ENCODE measurements around the gene TMBIM6.

TMBIM6 gene

GRCh38 chr12:49740930-49741881, at the start of gene TMBIM6:
Gene TMBIM6, plus strand, starts transcription at chr12:49741557. Its CDS starts 10,937 bp downstream, at chr12:49752494.
- H3K9me3 ChIP-seq (ENCODE audit: insufficient read depth, low read length) = no peaks in the 10 kb centered on the region
- no peak for TF ChIP-seq EZH2phosphoT487 (conservative IDR thresholded peaks at IDR 0.05; ENCODE audit: low read length)
- TF ChIP-seq, protein P1, sequence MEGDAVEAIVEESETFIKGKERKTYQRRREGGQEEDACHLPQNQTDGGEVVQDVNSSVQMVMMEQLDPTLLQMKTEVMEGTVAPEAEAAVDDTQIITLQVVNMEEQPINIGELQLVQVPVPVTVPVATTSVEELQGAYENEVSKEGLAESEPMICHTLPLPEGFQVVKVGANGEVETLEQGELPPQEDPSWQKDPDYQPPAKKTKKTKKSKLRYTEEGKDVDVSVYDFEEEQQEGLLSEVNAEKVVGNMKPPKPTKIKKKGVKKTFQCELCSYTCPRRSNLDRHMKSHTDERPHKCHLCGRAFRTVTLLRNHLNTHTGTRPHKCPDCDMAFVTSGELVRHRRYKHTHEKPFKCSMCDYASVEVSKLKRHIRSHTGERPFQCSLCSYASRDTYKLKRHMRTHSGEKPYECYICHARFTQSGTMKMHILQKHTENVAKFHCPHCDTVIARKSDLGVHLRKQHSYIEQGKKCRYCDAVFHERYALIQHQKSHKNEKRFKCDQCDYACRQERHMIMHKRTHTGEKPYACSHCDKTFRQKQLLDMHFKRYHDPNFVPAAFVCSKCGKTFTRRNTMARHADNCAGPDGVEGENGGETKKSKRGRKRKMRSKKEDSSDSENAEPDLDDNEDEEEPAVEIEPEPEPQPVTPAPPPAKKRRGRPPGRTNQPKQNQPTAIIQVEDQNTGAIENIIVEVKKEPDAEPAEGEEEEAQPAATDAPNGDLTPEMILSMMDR (IDR thresholded peaks at IDR 0.05; ENCODE audit: insufficient read depth, low read length, poor library complexity, severe bottlenecking) = peak; percentile 97
- H2AFZ ChIP-seq (ENCODE audit: low read depth, low read length, severe bottlenecking) = peak within 1 kb of the TSS; percentile 100
- H3K36me3 ChIP-seq (ENCODE audit: low read length) = no peaks in the 10 kb centered on the region
- H3K79me2 ChIP-seq (ENCODE audit: insufficient read depth, low read length) = peaks cover 48% of the 10 kb centered on the region
- H3K27ac ChIP-seq (ENCODE audit: low read depth, low read length) = peak within 1 kb of the TSS; percentile 78
- no peaks in the 10 kb centered on the region for H3F3A ChIP-seq (ENCODE audit: insufficient read depth)
- no peaks in the 10 kb centered on the region for H3K27me3 ChIP-seq (ENCODE audit: low read length)
- peak within 1 kb of the TSS; percentile 92 for H3K4me2 ChIP-seq (ENCODE audit: low read depth, low read length, poor library complexity, severe bottlenecking)
- peak within 1 kb of the TSS; percentile 72 for H3K9ac ChIP-seq (ENCODE audit: low read length)
- no peaks in the 10 kb centered on the region for H3K9me2 ChIP-seq (replicated peaks; ENCODE audit: insufficient read depth, low read length)
- H3K4me3 ChIP-seq (ENCODE audit: insufficient read depth, low read length, poor library complexity, severe bottlenecking) = peak within 1 kb of the TSS; percentile 79
- H4K20me1 ChIP-seq (ENCODE audit: low read depth, low read length) = peaks cover 27% of the 10 kb centered on the region

DNA sequence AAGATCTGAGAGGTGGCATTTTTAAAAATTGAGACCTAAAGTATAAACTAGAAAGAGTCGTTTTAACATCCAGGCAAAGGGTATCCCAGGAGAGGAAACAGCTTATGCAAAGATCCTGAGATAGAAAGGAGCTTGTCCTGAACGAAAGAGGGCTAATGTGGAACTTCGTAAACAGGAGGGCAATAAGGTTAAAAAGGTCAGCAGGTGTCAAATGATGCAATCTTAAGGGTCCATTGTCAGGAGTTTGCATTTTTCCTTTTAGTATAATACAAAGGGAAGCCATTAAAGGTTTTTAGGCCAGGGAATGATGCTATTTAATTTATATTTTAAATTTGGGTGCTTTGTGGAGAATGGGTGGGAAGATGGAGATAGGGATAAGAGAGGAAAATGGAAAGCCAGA, 48.5 kb upstream of the TMBIM6 start:
- Histone ChIP-seq H4K20me1 (ENCODE audit: low read depth, low read length) (peaks cover 11% of the 10 kb centered on the region), H3K9me2 (replicated peaks; ENCODE audit: insufficient read depth, low read length) (no peaks in the 10 kb centered on the region), H3K36me3 (ENCODE audit: low read length) (no peaks in the 10 kb centered on the region), H3K9me3 (ENCODE audit: insufficient read depth, low read length) (no peaks in the 10 kb centered on the region), H3K4me2 (ENCODE audit: low read depth, low read length, poor library complexity, severe bottlenecking) (no peak overlapping the region), H3K27me3 (ENCODE audit: low read length) (no peaks in the 10 kb centered on the region), H3F3A (ENCODE audit: insufficient read depth) (peaks cover under 1% of the 10 kb centered on the region; the same call in 1 of the 2 replicates), H2AFZ (ENCODE audit: low read depth, low read length, severe bottlenecking) (no peak overlapping the region), H3K9ac (ENCODE audit: low read length) (no peak overlapping the region), H3K27ac (ENCODE audit: low read depth, low read length) (no peak overlapping the region), H3K79me2 (ENCODE audit: insufficient read depth, low read length) (peaks cover 13% of the 10 kb centered on the region), H3K4me3 (ENCODE audit: insufficient read depth, low read length, poor library complexity, severe bottlenecking) (no peak overlapping the region)
- TF ChIP-seq, protein P1 (IDR thresholded peaks at IDR 0.05; ENCODE audit: insufficient read depth, low read length, poor library complexity, severe bottlenecking) = no peak
- no peak for TF ChIP-seq EZH2phosphoT487 (conservative IDR thresholded peaks at IDR 0.05; ENCODE audit: low read length)

DNA sequence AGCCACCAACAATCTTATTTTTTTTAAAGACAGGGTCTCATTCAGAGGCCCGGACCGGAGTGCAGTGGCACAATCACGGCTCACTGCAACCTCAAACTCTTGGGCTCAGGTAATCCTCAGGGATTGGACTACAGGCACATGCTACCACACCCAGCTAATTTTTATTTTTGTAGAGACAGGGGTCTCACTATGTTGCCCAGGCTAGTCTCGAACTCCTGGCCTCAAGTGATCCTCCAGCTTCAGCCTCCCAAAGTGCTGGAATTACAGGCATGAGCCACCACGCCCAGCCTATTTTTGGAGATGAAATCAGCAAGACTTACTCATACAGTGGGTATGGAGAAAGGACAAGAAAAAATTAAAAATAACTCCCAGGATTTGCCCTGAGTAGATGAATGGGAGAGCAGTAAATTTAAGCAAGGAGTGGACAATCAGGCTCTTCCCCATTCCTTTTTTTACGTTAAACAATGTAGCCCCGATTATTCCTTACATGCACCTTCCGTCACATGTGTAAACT, 47.4 kb upstream of the TMBIM6 start:
- H3K9me3 ChIP-seq (ENCODE audit: insufficient read depth, low read length) = no peaks in the 10 kb centered on the region
- no peak overlapping the region for H3K4me3 ChIP-seq (ENCODE audit: insufficient read depth, low read length, poor library complexity, severe bottlenecking)
- H4K20me1 ChIP-seq (ENCODE audit: low read depth, low read length) = peaks cover 11% of the 10 kb centered on the region
- no peaks in the 10 kb centered on the region for H3K36me3 ChIP-seq (ENCODE audit: low read length)
- H3K4me2 ChIP-seq (ENCODE audit: low read depth, low read length, poor library complexity, severe bottlenecking) = no peak overlapping the region
- no peak overlapping the region for H2AFZ ChIP-seq (ENCODE audit: low read depth, low read length, severe bottlenecking)
- H3F3A ChIP-seq (ENCODE audit: insufficient read depth) = peaks cover 12% of the 10 kb centered on the region; the same call in 1 of the 2 replicates
- no peak overlapping the region for H3K27ac ChIP-seq (ENCODE audit: low read depth, low read length)
- no peaks in the 10 kb centered on the region for H3K9me2 ChIP-seq (replicated peaks; ENCODE audit: insufficient read depth, low read length)
- H3K27me3 ChIP-seq (ENCODE audit: low read length) = no peaks in the 10 kb centered on the region
- H3K9ac ChIP-seq (ENCODE audit: low read length) = no peak overlapping the region
- TF ChIP-seq, protein P1 (IDR thresholded peaks at IDR 0.05; ENCODE audit: insufficient read depth, low read length, poor library complexity, severe bottlenecking) = no peak
- TF ChIP-seq EZH2phosphoT487 (conservative IDR thresholded peaks at IDR 0.05; ENCODE audit: low read length) = no peak
- peaks cover 21% of the 10 kb centered on the region for H3K79me2 ChIP-seq (ENCODE audit: insufficient read depth, low read length)
